Measurements from ENCODE around the gene TBL1Y. TPM values are rescaled to one million over a fixed set of nuclear protein-coding genes. Genes with fewer than 3 reads are reported as not detected.

TBL1Y gene
- total and polyA plus RNA-seq, 2 experiments from 2014 or later, result 2.6 to 5.8 TPM

GRCh38 chrY:6935497-6935896 is 25.0 kb downstream of the TBL1Y start (continued):
- no peak for TF ChIP-seq ZNF462 (CRISPR knock-in tag; IDR thresholded peaks at IDR 0.05)
- no peak for TF ChIP-seq CREB1 (CRISPR knock-in tag; IDR thresholded peaks at IDR 0.05; ENCODE audit: low read depth)
- no peak for TF ChIP-seq ZNF114 (CRISPR knock-in tag; IDR thresholded peaks at IDR 0.05)
- no peak for TF ChIP-seq REST (IDR thresholded peaks at IDR 0.05; ENCODE audit: unreplicated experiment)
- TF ChIP-seq POLR2AphosphoS5 (IDR thresholded peaks at IDR 0.05; ENCODE audit: low read depth), result no peak
- no peak for TF ChIP-seq ETS1 (IDR thresholded peaks at IDR 0.05)
- no peak for TF ChIP-seq CTCF (conservative IDR thresholded peaks at IDR 0.05; ENCODE audit: low read depth in 2 of 2)
- no peak for TF ChIP-seq EZH2phosphoT487 (IDR thresholded peaks at IDR 0.05; ENCODE audit: unreplicated experiment)

All from GM23338 (cell line).